22Rv1 (cell line): ENCODE measurements around the gene GRM8.

Experiments used
- ZFX ChIP-seq: fragments of 450-650 bp; IDR thresholded peaks from 2 replicates; pipeline ENCODE4 v1.6.1; 2017; ENCODE audit warnings: antibody characterized with exemption, borderline replicate concordance
- TF ChIP-seq, protein P1 (sequence below): fragments of 450-650 bp; IDR thresholded peaks from 2 replicates; pipeline ENCODE4 v1.5.1; 2017; ENCODE audit warnings: mild to moderate bottlenecking

DNA sequence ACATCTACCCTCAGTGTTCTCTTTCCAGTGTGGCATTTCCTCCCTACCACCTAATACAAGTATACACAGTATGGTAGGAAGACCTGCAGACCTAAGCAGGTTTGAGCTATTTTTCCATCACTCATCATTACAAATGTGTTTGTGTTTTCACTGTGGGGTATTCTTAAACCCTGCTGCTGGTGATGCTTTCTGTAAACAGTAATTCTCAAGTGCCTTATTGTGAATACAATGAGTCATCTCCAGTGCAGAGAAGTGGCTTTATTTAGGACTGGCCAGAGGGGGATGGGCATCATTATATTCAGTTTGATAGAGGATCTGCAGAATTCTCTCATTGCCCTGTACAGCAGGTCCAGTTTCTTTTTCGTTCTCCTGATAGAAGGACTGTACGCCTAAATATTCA is 63.7 kb downstream of the GRM8 start:
- TF ChIP-seq, protein P1, sequence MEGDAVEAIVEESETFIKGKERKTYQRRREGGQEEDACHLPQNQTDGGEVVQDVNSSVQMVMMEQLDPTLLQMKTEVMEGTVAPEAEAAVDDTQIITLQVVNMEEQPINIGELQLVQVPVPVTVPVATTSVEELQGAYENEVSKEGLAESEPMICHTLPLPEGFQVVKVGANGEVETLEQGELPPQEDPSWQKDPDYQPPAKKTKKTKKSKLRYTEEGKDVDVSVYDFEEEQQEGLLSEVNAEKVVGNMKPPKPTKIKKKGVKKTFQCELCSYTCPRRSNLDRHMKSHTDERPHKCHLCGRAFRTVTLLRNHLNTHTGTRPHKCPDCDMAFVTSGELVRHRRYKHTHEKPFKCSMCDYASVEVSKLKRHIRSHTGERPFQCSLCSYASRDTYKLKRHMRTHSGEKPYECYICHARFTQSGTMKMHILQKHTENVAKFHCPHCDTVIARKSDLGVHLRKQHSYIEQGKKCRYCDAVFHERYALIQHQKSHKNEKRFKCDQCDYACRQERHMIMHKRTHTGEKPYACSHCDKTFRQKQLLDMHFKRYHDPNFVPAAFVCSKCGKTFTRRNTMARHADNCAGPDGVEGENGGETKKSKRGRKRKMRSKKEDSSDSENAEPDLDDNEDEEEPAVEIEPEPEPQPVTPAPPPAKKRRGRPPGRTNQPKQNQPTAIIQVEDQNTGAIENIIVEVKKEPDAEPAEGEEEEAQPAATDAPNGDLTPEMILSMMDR = no peak
- TF ChIP-seq ZFX = no peak
